Uterus (tissue), 2 donors: ENCODE measurements around the gene MTFMT.

Source experiments
- CTCF ChIP-seq, 4 experiments: fragments of 200-600 bp in 2 of 4; fragments of 450-650 bp in 2 of 4; sonication (generic) in 2 of 4; IDR thresholded peaks; one replicate each; pipeline ENCODE4 v1.5.1; 2016 to 2019; ENCODE audit warnings: antibody characterized with exemption in 4 of 4, mild to moderate bottlenecking in 2 of 4, moderate library complexity in 1 of 4
- POLR2A ChIP-seq, 2 donors: fragments of 450-650 bp; IDR thresholded peaks; one replicate each; pipeline ENCODE4 v1.6.1; 2016; ENCODE audit warnings: antibody characterized with exemption in 2 of 2, mild to moderate bottlenecking in 1 of 2, moderate library complexity in 1 of 2

- TF ChIP-seq CTCF (IDR thresholded peaks at IDR 0.05): no peak
- no peak for TF ChIP-seq POLR2A (IDR thresholded peaks at IDR 0.05)
Measured at GRCh38 chr15:65052956-65053355, 23.5 kb upstream of the MTFMT start.
